ENCODE results near the gene IFNAR1. TPM values are rescaled to one million over a fixed set of nuclear protein-coding genes. Genes with fewer than 3 reads are reported as not detected.
A peak's percentile ranks its signal among the peaks of the same experiment; 100 is the strongest.

The IFNAR1 gene
- 10 to 100 TPM; 30.2 to 44.8 (median 42.9) TPM for total RNA-seq

DNA sequence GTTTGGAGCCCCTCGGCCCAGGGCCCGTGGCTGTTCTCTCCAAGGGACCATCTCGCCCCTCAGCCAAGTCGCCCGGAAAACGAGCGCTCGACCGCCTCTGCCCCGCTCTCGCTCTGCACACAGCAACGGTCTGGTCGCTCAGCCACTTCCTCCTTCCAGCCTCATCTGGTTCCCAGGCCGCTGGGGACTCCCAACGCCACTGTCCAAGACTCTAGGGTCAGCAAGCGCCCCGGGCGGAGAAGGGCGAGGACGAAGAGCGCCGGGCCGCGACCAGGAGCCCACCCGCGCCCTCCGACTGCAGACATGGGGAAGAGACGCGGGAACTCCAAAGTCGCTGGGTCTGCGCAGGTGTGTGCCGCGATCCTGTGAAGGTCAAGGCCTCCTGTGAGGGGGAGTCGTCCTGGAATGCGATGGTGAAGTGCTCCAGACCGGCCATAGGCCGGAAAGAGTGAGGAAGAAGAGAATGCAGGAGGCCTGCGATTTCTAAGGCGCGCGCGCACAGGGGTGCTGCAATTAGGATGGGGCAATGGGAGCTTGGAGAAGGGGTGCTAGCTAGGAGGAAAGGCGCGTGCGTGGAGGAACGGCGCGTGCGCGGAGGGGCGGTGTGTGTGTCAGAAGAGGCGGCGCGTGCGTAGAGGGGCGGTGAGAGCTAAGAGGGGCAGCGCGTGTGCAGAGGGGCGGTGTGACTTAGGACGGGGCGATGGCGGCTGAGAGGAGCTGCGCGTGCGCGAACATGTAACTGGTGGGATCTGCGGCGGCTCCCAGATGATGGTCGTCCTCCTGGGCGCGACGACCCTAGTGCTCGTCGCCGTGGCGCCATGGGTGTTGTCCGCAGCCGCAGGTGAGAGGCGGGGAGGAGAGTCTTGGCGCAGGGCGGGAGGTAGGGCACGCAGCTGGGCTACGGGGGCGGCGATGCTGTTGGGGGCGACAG lies at the start of gene IFNAR1:
Gene IFNAR1 (plus strand): TSS at position 680 of the 931 bp plus-strand sequence. CDS start 86 bp downstream, at position 766.
- peak; percentile 98 for DNase-seq (ENCODE audit: low spot score in 2 of 2)
- no peaks in the 10 kb centered on the region for H3K36me3 ChIP-seq
- intact Hi-C loops (cut with DNase I; ENCODE audit: low total_unique reads) = no loop called here
- no peaks in the 10 kb centered on the region for H3K9me3 ChIP-seq
- peak within 1 kb of the TSS; percentile 77 to 94 (median 92) for H3K4me3 ChIP-seq
- no peaks in the 10 kb centered on the region for H3K27me3 ChIP-seq
- peak in 2 of 3 donors; percentile 71 to 87 for TF ChIP-seq POLR2AphosphoS5 (IDR thresholded peaks at IDR 0.05)
- TF ChIP-seq, protein P1, sequence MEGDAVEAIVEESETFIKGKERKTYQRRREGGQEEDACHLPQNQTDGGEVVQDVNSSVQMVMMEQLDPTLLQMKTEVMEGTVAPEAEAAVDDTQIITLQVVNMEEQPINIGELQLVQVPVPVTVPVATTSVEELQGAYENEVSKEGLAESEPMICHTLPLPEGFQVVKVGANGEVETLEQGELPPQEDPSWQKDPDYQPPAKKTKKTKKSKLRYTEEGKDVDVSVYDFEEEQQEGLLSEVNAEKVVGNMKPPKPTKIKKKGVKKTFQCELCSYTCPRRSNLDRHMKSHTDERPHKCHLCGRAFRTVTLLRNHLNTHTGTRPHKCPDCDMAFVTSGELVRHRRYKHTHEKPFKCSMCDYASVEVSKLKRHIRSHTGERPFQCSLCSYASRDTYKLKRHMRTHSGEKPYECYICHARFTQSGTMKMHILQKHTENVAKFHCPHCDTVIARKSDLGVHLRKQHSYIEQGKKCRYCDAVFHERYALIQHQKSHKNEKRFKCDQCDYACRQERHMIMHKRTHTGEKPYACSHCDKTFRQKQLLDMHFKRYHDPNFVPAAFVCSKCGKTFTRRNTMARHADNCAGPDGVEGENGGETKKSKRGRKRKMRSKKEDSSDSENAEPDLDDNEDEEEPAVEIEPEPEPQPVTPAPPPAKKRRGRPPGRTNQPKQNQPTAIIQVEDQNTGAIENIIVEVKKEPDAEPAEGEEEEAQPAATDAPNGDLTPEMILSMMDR (IDR thresholded peaks at IDR 0.05) = no peak
- TF ChIP-seq POLR2A (IDR thresholded peaks at IDR 0.05) = peak; percentile 61
- H3K4me1 ChIP-seq = peaks cover 8 to 19% of the 10 kb centered on the region in 2 donors
- peak within 1 kb of the TSS; percentile 98 to 99 for H3K27ac ChIP-seq

DNA sequence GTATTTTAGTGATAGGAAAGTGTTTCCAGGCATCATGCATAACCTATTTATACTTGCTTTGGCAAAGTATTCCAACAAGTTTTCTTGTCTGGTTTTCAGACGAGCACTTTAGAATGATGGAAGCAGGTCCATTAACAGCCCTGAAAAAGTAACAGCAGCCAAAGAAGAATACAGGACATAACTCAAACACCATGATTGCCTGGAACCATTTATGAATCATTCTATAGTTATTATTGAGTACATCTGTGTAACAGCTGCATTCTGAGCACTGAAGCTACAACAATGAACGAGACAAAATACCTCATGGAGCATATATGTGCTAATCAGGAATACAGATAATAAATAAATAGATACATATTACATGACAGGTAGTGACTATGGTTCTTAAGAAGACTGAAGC lies 46.0 kb upstream of the IFNAR1 start:
- Histone ChIP-seq H3K27ac (no peak overlapping the region), H3K4me3 (no peak overlapping the region), H3K36me3 (peaks cover 8% of the 10 kb centered on the region), H3K9me3 (no peaks in the 10 kb centered on the region), H3K27me3 (no peaks in the 10 kb centered on the region), H3K4me1 (no peaks in the 10 kb centered on the region)
- DNase-seq (ENCODE audit: low spot score in 2 of 2) = no peak
- intact Hi-C loops (cut with DNase I; ENCODE audit: low total_unique reads) = no loop called here
- TF ChIP-seq POLR2A (IDR thresholded peaks at IDR 0.05) (no peak), POLR2AphosphoS5 (IDR thresholded peaks at IDR 0.05) (no peak)
- TF ChIP-seq, protein P1 (IDR thresholded peaks at IDR 0.05) = no peak

DNA sequence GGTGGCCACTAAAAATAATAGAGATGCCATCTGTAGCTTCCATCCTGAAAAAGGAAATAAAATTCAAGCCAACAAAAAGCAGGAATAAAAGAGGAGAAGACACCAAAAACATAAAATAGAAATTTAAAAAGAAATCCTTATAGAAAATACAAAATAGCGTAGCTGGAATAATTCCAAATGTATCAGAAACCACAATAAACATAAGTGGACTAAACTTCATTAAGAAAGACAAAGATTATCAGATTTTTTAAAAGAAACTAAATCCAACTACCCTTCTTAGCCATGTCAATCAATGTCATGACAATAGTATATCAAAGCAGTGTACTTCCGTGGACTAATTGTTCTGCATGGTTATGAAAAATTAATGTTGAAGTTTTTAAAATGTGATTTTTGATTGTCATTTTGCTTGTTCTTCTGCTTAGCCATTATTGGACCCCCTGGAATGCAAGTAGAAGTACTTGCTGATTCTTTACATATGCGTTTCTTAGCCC lies 45.4 kb upstream of the IFNAR1 start:
- no peak overlapping the region for H3K4me3 ChIP-seq
- H3K4me1 ChIP-seq = no peaks in the 10 kb centered on the region
- H3K36me3 ChIP-seq = peaks cover 8% of the 10 kb centered on the region
- no peak for TF ChIP-seq POLR2AphosphoS5 (IDR thresholded peaks at IDR 0.05)
- TF ChIP-seq, protein P1 (IDR thresholded peaks at IDR 0.05) = no peak
- TF ChIP-seq POLR2A (IDR thresholded peaks at IDR 0.05) = no peak
- DNase-seq (ENCODE audit: low spot score in 2 of 2) = no peak
- intact Hi-C loops (cut with DNase I; ENCODE audit: low total_unique reads) = no loop called here
- H3K9me3 ChIP-seq = no peaks in the 10 kb centered on the region
- no peak overlapping the region for H3K27ac ChIP-seq
- no peaks in the 10 kb centered on the region for H3K27me3 ChIP-seq

DNA sequence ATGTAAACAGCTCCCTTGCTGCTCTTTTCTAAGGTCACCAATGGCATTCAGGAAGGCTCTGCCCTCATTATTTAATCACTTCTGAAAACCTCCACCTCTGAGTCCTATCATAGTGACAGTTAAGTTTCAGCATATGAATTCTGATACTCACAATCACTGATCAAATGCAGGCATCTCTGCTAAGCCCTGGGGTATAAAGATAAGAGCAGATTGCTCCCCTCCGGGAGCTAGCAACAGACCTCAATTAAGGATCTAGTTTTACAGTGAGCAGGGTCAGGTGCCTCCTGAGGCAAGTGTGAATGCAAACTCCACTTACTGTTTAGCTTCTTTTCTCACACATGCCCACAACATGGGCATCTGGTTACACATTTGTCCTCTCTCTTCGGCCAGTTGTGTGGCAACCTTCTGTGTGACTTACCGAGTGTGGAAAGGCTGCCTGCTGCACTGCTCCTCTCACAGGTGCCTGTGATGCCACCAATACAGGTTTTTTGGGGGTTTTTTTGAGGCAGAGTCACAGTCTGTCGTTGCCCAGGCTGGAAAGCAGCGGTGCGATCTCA lies 43.6 kb upstream of the IFNAR1 start:
- intact Hi-C loops (cut with DNase I; ENCODE audit: low total_unique reads) = no loop called here

DNA sequence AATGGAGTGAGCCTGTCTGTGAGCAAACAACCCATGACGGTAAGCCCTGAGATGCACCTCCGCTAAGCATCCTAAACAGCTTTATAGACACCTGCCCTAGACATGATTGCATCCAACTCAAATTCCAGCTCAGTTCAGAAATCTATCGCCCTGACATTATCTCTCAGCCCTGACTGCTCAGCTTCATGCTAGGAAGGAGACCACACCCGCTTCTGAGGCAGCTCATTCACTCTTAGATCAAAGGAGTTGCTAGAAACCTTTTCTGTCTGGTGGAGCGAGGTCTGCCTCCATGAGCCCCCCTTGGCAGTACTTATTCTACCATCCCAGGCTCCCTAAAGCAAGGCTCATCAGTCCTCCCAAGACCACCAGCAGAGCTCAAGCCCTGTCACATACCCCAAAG lies 41.6 kb upstream of the IFNAR1 start:
- no peak for DNase-seq (ENCODE audit: low spot score in 2 of 2)
- no peaks in the 10 kb centered on the region for H3K9me3 ChIP-seq
- peaks cover 0 to 3% of the 10 kb centered on the region in 2 donors for H3K4me1 ChIP-seq
- H3K4me3 ChIP-seq = no peak overlapping the region
- no peak overlapping the region for H3K27ac ChIP-seq
- intact Hi-C loops (cut with DNase I; ENCODE audit: low total_unique reads) = no loop called here
- TF ChIP-seq POLR2AphosphoS5 (IDR thresholded peaks at IDR 0.05) = no peak
- TF ChIP-seq POLR2A (IDR thresholded peaks at IDR 0.05) = no peak
- TF ChIP-seq, protein P1 (IDR thresholded peaks at IDR 0.05) = no peak
- peaks cover 8% of the 10 kb centered on the region for H3K36me3 ChIP-seq
- no peaks in the 10 kb centered on the region for H3K27me3 ChIP-seq

More for the DNA sequence above, 43.6 kb upstream of the IFNAR1 start:
- Histone ChIP-seq H3K27ac (no peak overlapping the region), H3K4me3 (no peak overlapping the region), H3K36me3 (peaks cover 8% of the 10 kb centered on the region), H3K9me3 (no peaks in the 10 kb centered on the region), H3K4me1 (no peaks in the 10 kb centered on the region), H3K27me3 (no peaks in the 10 kb centered on the region)
- DNase-seq (ENCODE audit: low spot score in 2 of 2) = no peak
- TF ChIP-seq POLR2A (IDR thresholded peaks at IDR 0.05) = no peak

Measured in breast epithelium (tissue), 4 donors.